ENCODE data around the gene SPECC1L. TPM values are rescaled to one million over a fixed set of nuclear protein-coding genes. Genes with fewer than 3 reads are reported as not detected.

The SPECC1L gene
- total and polyA plus RNA-seq, 2 of the 8 experiments (the other 6 are each of a cell fraction or from before 2014, with no cell fraction given), result 15.7 to 61.6 TPM

GRCh38 chr22:24225044-24225601 lies 45.5 kb upstream of the SPECC1L start:
- no peaks in the 10 kb centered on the region for H3K27me3 ChIP-seq (replicated peaks in 1 of 4; ENCODE audit: control insufficient read depth in 3 of 4, extremely low read depth in 1 of 4, insufficient read depth in 3 of 4, low read length in 3 of 4)
- H3K4ac ChIP-seq (replicated peaks; ENCODE audit: insufficient read length, low read depth, low read length), result no peak overlapping the region
- H3K4me2 ChIP-seq (ENCODE audit: insufficient read depth in 1 of 2, low read depth in 2 of 2, low read length in 2 of 2), result no peak overlapping the region
- DNase-seq (ENCODE audit: low read depth in 1 of 2, low spot score in 2 of 2) (no peak), FAIRE-seq (no peak)
- no peaks in the 10 kb centered on the region for H3K4me1 ChIP-seq (replicated peaks in 1 of 4; ENCODE audit: control insufficient read depth in 3 of 4, insufficient read depth in 4 of 4, low read length in 3 of 4)
- H2BK120ac ChIP-seq (replicated peaks; ENCODE audit: low read depth, low read length), result no peak overlapping the region
- H3K36me3 ChIP-seq (ENCODE audit: control insufficient read depth in 2 of 4, insufficient read depth in 4 of 4, low read length in 3 of 4), result no peaks in the 10 kb centered on the region
- no peak overlapping the region for H3K23ac ChIP-seq (ENCODE audit: insufficient read length)
- H3K9me3 ChIP-seq (ENCODE audit: insufficient read depth in 2 of 2, low read depth in 1 of 2, low read length in 1 of 2), result no peaks in the 10 kb centered on the region
- no peak overlapping the region for H3K9ac ChIP-seq (replicated peaks in 1 of 4; ENCODE audit: extremely low read depth in 1 of 4, low read depth in 3 of 4, low read length in 3 of 4)
- H3K79me2 ChIP-seq (ENCODE audit: control insufficient read depth in 1 of 2, insufficient read depth in 2 of 2, low read length in 2 of 2), result no peaks in the 10 kb centered on the region
- H4K91ac ChIP-seq (replicated peaks; ENCODE audit: insufficient read length, low read length), result no peak overlapping the region
- H4K5ac ChIP-seq (ENCODE audit: insufficient read length, low read depth, low read length), result no peak overlapping the region
- H2BK20ac ChIP-seq (ENCODE audit: low read length), result no peak overlapping the region
- no peak overlapping the region for H2AK5ac ChIP-seq (ENCODE audit: low read depth, low read length)
- H3K79me1 ChIP-seq (ENCODE audit: low read depth, low read length), result no peaks in the 10 kb centered on the region
- no peaks in the 10 kb centered on the region for H3K23me2 ChIP-seq (ENCODE audit: low read depth, low read length)
- no peak overlapping the region for H3K27ac ChIP-seq (ENCODE audit: low read depth, low read length)
- H3K14ac ChIP-seq (ENCODE audit: insufficient read length), result no peak overlapping the region
- H2BK12ac ChIP-seq (ENCODE audit: low read depth, low read length), result no peak overlapping the region
- ChIA-PET CTCF (ENCODE audit: partially characterized antibody) (interaction anchor here (0.8 to 3.8 kb wide), 9 partner anchors 9 to 301 kb away, joined by 3 to 16 read pairs (median 4); no protein-coding TSS in a partner anchor), POLR2A (ENCODE audit: partially characterized antibody) (no interaction called here)
- H3K18ac ChIP-seq (ENCODE audit: extremely low read depth, low read length), result no peak overlapping the region
- 86% methylated on average over 14 of the region's 14 CpGs; no CpG with 5 or more reads in 1 of the 2 experiments for WGBS, 2 experiments (ENCODE audit: extremely low coverage in 1 of 2, insufficient coverage in 1 of 2, insufficient read length in 1 of 2, insufficient replicate concordance in 2 of 2, low coverage in 1 of 2, low lambda C conversion rate in 2 of 2, missing lambda C conversion rate in 1 of 2)
- H3K56ac ChIP-seq (replicated peaks; ENCODE audit: insufficient read length, low read depth, low read length), result no peak overlapping the region
- no peak overlapping the region for H3K4me3 ChIP-seq (ENCODE audit: extremely low read depth in 1 of 4, insufficient read depth in 2 of 4, low read depth in 3 of 4, low read length in 4 of 4)
- no peak overlapping the region for H2BK5ac ChIP-seq (ENCODE audit: low read depth, low read length)
- no peaks in the 10 kb centered on the region for H4K20me1 ChIP-seq (replicated peaks in 1 of 2; ENCODE audit: control insufficient read depth in 1 of 2, insufficient read depth in 2 of 2, low read length in 2 of 2)
- no peak for TF ChIP-seq SIX5 (IDR thresholded peaks at IDR 0.05; ENCODE audit: low read depth, low read length)
- TF ChIP-seq SUZ12 (IDR thresholded peaks at IDR 0.05; ENCODE audit: low read length), result no peak
- no peak for TF ChIP-seq POLR2A (IDR thresholded peaks at IDR 0.05; ENCODE audit: control extremely low read depth in 1 of 2, low read depth in 2 of 2, low read length in 2 of 2)
- no peak overlapping the region for H2AFZ ChIP-seq (ENCODE audit: low read length)
- H4K8ac ChIP-seq (ENCODE audit: extremely low read depth, insufficient read depth, low read length), result no peak overlapping the region; the same call in 1 of the 2 replicates
- H2BK15ac ChIP-seq (ENCODE audit: low read length), result no peak overlapping the region
